ENCODE results near the gene GCNA. TPM values are rescaled to one million over a fixed set of nuclear protein-coding genes. Genes with fewer than 3 reads are reported as not detected.

The GCNA gene
- polyA plus RNA-seq, 1 donor (not counting 4 experiments of a cell fraction or from before 2014, with no cell fraction given) = 1.2 TPM

GRCh38 chrX:71618303-71618721 is 40.1 kb downstream of the GCNA start, which contains the start of gene CXCR3:
TSS of gene CXCR3 (minus strand) at chrX:71618511. CDS start at chrX:71618449, 62 bp downstream.
- Histone ChIP-seq H3K9me1 (ENCODE audit: control insufficient read depth, extremely low read depth, insufficient read depth, low read length) (no peaks in the 10 kb centered on the region), H3K9me3 (ENCODE audit: control insufficient read depth, low read depth, low read length) (no peaks in the 10 kb centered on the region), H3K9ac (ENCODE audit: control insufficient read depth, extremely low read depth, insufficient read depth, low read length) (no peak within 1 kb of the TSS), H3K4me2 (ENCODE audit: control insufficient read depth, extremely low read depth, insufficient read depth, low read depth, low read length) (no peak within 1 kb of the TSS), H3K36me3 (ENCODE audit: control insufficient read depth in 2 of 2, extremely low read depth in 1 of 2, insufficient read depth in 2 of 2, low read length in 2 of 2) (peaks cover 0 to 2% of the 10 kb centered on the region in 2 experiments), H3K27ac (ENCODE audit: control insufficient read depth, insufficient read depth, low read length) (no peak within 1 kb of the TSS), H3K27me3 (ENCODE audit: control insufficient read depth, extremely low read depth, insufficient read depth, low read length) (no peaks in the 10 kb centered on the region), H3K4me3 (ENCODE audit: control insufficient read depth in 2 of 3, extremely low read depth in 1 of 3, insufficient read depth in 2 of 3, low read depth in 1 of 3, low read length in 3 of 3) (no peak within 1 kb of the TSS), H2AFZ (ENCODE audit: control insufficient read depth, low read length) (no peak within 1 kb of the TSS), H4K20me1 (ENCODE audit: control insufficient read depth, extremely low read depth, insufficient read depth, low read length) (no peaks in the 10 kb centered on the region), H3K79me2 (ENCODE audit: control insufficient read depth, insufficient read depth, low read length) (no peaks in the 10 kb centered on the region), H3K4me1 (ENCODE audit: control insufficient read depth, extremely low read depth, insufficient read depth, low read length) (peaks cover 12% of the 10 kb centered on the region)
- DNase-seq (ENCODE audit: low read depth, low spot score) = no peak
- dilution Hi-C loops (cut with MboI; ENCODE audit: extremely low pct_ligation_motif_present, low sequenced_read_pairs) = no loop called here
- FAIRE-seq = no peak
- no peak for TF ChIP-seq CTCF (optimal IDR thresholded peaks at IDR 0.05 in 1 of 3, IDR thresholded peaks at IDR 0.05 in 1 of 3, conservative IDR thresholded peaks at IDR 0.05 in 1 of 3; ENCODE audit: extremely low read depth in 1 of 3, insufficient read depth in 2 of 3, low read length in 3 of 3)
- no peak for TF ChIP-seq EZH2 (IDR thresholded peaks at IDR 0.05; ENCODE audit: low read length)

- Histone ChIP-seq H3K4me3 (ENCODE audit: control insufficient read depth in 2 of 3, extremely low read depth in 1 of 3, insufficient read depth in 2 of 3, low read depth in 1 of 3, low read length in 3 of 3) (no peak overlapping the region), H3K27ac (ENCODE audit: control insufficient read depth, insufficient read depth, low read length) (no peak overlapping the region), H2AFZ (ENCODE audit: control insufficient read depth, low read length) (no peak overlapping the region), H3K4me1 (ENCODE audit: control insufficient read depth, extremely low read depth, insufficient read depth, low read length) (peaks cover 12% of the 10 kb centered on the region), H3K9ac (ENCODE audit: control insufficient read depth, extremely low read depth, insufficient read depth, low read length) (no peak overlapping the region), H3K9me3 (ENCODE audit: control insufficient read depth, low read depth, low read length) (no peaks in the 10 kb centered on the region), H3K9me1 (ENCODE audit: control insufficient read depth, extremely low read depth, insufficient read depth, low read length) (no peaks in the 10 kb centered on the region), H3K79me2 (ENCODE audit: control insufficient read depth, insufficient read depth, low read length) (no peaks in the 10 kb centered on the region), H3K27me3 (ENCODE audit: control insufficient read depth, extremely low read depth, insufficient read depth, low read length) (no peaks in the 10 kb centered on the region), H4K20me1 (ENCODE audit: control insufficient read depth, extremely low read depth, insufficient read depth, low read length) (no peaks in the 10 kb centered on the region), H3K36me3 (ENCODE audit: control insufficient read depth in 2 of 2, extremely low read depth in 1 of 2, insufficient read depth in 2 of 2, low read length in 2 of 2) (no peaks in the 10 kb centered on the region), H3K4me2 (ENCODE audit: control insufficient read depth, extremely low read depth, insufficient read depth, low read depth, low read length) (no peak overlapping the region)
- DNase-seq (ENCODE audit: low read depth, low spot score) = no peak
- TF ChIP-seq EZH2 (IDR thresholded peaks at IDR 0.05; ENCODE audit: low read length) (no peak), CTCF (optimal IDR thresholded peaks at IDR 0.05 in 1 of 3, IDR thresholded peaks at IDR 0.05 in 1 of 3, conservative IDR thresholded peaks at IDR 0.05 in 1 of 3; ENCODE audit: extremely low read depth in 1 of 3, insufficient read depth in 2 of 3, low read length in 3 of 3) (no peak)
- FAIRE-seq = no peak
- dilution Hi-C loops (cut with MboI; ENCODE audit: extremely low pct_ligation_motif_present, low sequenced_read_pairs) = no loop called here
Observed at GRCh38 chrX:71618787-71619186, 40.5 kb downstream of the GCNA start.

All from keratinocyte (primary cell).